SK-N-MC (cell line): ENCODE measurements around the gene OPCML.

Source experiments
- DNase-seq: peaks from one replicate; pipeline ENCODE4 v3.0.0-alpha.2; 2011; ENCODE audit warnings: low read depth, low spot score
- H3K27ac ChIP-seq: fragments of 200-600 bp; sonication (generic); 2 replicates; pipeline ENCODE4 v1.5.1; 2016; ENCODE audit warnings: mixed run types
- H3K36me3 ChIP-seq: fragments of 200-600 bp; sonication (generic); 2 replicates; pipeline ENCODE4 v1.6.1; 2017; ENCODE audit warnings: antibody characterized with exemption, low read length, mixed read lengths; ENCODE audit not compliant: insufficient read depth
- H3K4me3 ChIP-seq: fragments of 200-600 bp; sonication (generic); 2 replicates; pipeline ENCODE4 v1.5.1; 2016
- H3K9ac ChIP-seq: fragments of 200-600 bp; sonication (generic); 2 replicates; pipeline ENCODE4 v1.8.0; 2017; ENCODE audit warnings: mixed run types, mixed read lengths; ENCODE audit not compliant: insufficient read length
- H3K9me3 ChIP-seq: fragments of 200-600 bp; sonication (generic); 2 replicates; pipeline ENCODE4 v1.6.1; 2017; ENCODE audit warnings: low read depth, mild to moderate bottlenecking, antibody characterized with exemption, low read length, moderate library complexity, mixed read lengths
- EZH2 ChIP-seq: fragments of 200-600 bp; sonication (generic); IDR thresholded peaks from one replicate; pipeline ENCODE4 v1.6.1; 2017; ENCODE audit warnings: antibody characterized with exemption
- FOXP2 ChIP-seq: optimal IDR thresholded peaks from 2 replicates; pipeline ENCODE3; 2011; ENCODE audit warnings: mild to moderate bottlenecking, moderate library complexity; ENCODE audit not compliant: insufficient read depth; ENCODE audit errors: extremely low read length, control extremely low read depth
- POLR2AphosphoS5 ChIP-seq: IDR thresholded peaks from 2 replicates; pipeline ENCODE4 v1.6.1; 2012; ENCODE audit warnings: mild to moderate bottlenecking, low read depth, low read length, borderline replicate concordance

The OPCML gene

GRCh38 chr11:133271871-133272776 is 260.2 kb downstream of the OPCML start:
- Histone ChIP-seq H3K9me3 (no peaks in the 10 kb centered on the region), H3K9ac (no peak overlapping the region), H3K27ac (no peak overlapping the region), H3K36me3 (no peaks in the 10 kb centered on the region), H3K4me3 (no peak overlapping the region)
- TF ChIP-seq FOXP2 (no peak), POLR2AphosphoS5 (no peak), EZH2 (no peak)
- DNase-seq, result no peak

- no peaks in the 10 kb centered on the region for H3K36me3 ChIP-seq
- H3K9ac ChIP-seq, result no peak overlapping the region
- no peaks in the 10 kb centered on the region for H3K9me3 ChIP-seq
- no peak overlapping the region for H3K4me3 ChIP-seq
- TF ChIP-seq FOXP2, result no peak
- TF ChIP-seq POLR2AphosphoS5, result no peak
- TF ChIP-seq EZH2, result no peak
- DNase-seq, result no peak
- H3K27ac ChIP-seq, result no peak overlapping the region
These were observed 261.1 kb downstream of the OPCML start for GRCh38 chr11:133271206-133271605.

DNA sequence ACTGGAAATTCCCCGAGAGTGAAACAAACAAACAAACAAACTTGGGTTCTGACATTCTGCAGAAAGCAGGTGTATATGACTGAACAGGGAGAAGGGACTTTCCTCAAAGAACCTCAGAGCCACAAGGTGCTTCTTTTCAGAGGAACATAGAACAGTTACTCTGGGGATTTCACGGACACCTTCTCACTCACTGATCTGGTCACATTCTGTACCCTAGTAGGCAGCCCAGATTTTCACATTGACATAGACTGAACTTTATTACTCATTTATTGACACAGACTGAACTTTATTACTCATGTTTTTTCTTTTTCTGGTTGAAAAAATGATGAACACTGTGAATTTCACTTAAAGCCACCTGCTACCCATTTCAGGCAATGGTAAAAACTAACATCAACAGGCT is 263.0 kb downstream of the OPCML start:
- Histone ChIP-seq H3K27ac (no peak overlapping the region), H3K36me3 (no peaks in the 10 kb centered on the region), H3K9ac (no peak overlapping the region), H3K4me3 (no peak overlapping the region), H3K9me3 (no peaks in the 10 kb centered on the region)
- DNase-seq, result no peak
- TF ChIP-seq POLR2AphosphoS5 (no peak), EZH2 (no peak), FOXP2 (no peak)

DNA sequence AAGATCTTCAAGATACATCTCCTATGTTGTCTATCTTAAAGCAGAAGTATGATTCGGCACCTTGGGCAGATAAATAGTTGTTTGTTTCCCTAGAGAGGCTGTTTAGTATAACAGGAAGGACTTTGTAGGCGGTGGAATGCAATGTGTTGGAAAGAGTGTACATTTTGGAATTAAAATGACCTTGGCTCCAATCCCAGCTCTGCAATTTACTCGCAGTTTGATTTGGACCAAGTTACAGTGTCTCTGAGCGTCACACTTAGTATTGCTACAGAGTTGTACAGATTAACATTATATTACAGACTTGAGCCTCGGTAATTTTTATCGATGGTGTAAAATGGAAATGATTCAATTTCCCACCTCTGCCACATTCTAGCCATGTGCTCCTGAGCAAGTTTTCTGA is 265.3 kb downstream of the OPCML start:
- DNase-seq, result no peak

DNA sequence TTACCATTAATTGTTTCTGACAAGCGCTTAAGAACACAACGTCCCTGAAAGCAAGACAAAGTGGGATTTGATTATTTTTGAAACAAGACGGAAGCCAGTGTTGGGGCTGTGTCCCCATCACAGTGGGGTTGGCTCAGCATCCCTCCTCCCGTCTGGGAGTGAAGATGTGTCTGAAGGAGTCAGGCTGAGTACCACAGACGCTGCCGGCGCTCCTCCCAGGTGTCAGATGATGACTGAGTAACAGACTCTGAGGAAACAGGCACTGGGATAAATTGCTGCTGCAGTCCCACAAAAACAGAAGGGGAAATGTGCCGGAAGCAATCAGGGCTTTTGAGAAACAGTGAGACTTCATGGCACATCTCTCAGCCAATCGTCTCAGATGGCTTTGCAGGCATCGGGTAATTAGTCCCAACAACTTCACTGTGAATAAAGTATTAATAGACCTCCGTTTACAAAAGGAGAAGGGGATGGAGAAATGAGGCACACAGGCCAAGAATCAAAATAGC is 266.7 kb downstream of the OPCML start:
- DNase-seq, result no peak
- Histone ChIP-seq H3K36me3 (no peaks in the 10 kb centered on the region), H3K27ac (no peak overlapping the region), H3K9ac (no peak overlapping the region), H3K4me3 (no peak overlapping the region), H3K9me3 (no peaks in the 10 kb centered on the region)
- no peak for TF ChIP-seq FOXP2
- no peak for TF ChIP-seq POLR2AphosphoS5
- no peak for TF ChIP-seq EZH2

More for the DNA sequence above, 265.3 kb downstream of the OPCML start:
- H3K4me3 ChIP-seq, result no peak overlapping the region
- no peaks in the 10 kb centered on the region for H3K9me3 ChIP-seq
- TF ChIP-seq POLR2AphosphoS5 (no peak), EZH2 (no peak), FOXP2 (no peak)
- H3K27ac ChIP-seq, result no peak overlapping the region
- no peak overlapping the region for H3K9ac ChIP-seq
- H3K36me3 ChIP-seq, result no peaks in the 10 kb centered on the region

DNA sequence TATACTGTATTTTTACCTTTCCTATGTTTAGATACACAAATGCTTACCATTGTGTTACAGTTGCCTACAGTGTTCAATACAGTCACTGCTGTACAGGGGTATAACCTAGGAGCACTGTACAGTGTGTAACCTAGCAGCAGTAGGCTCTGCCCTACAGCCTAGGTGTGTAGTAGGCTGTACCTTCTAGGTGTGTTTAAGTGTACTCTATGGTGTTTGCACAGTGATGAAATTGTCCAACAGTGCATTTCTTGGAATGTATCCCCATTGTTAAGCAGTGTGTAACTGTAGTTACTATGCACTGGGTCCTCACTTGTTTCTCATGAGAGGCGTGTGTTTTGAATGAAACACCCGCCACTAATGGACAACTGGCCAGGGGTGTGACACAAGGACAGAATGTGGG is 269.0 kb downstream of the OPCML start:
- Histone ChIP-seq H3K27ac (no peak overlapping the region), H3K4me3 (no peak overlapping the region), H3K36me3 (no peaks in the 10 kb centered on the region), H3K9ac (no peak overlapping the region), H3K9me3 (no peaks in the 10 kb centered on the region)
- no peak for TF ChIP-seq EZH2
- TF ChIP-seq FOXP2, result no peak
- TF ChIP-seq POLR2AphosphoS5, result no peak
- DNase-seq, result no peak

- TF ChIP-seq EZH2 (no peak), FOXP2 (no peak), POLR2AphosphoS5 (no peak)
- no peak overlapping the region for H3K4me3 ChIP-seq
- H3K9me3 ChIP-seq, result no peaks in the 10 kb centered on the region
- no peak for DNase-seq
- no peak overlapping the region for H3K27ac ChIP-seq
- no peak overlapping the region for H3K9ac ChIP-seq
- H3K36me3 ChIP-seq, result no peaks in the 10 kb centered on the region
These were observed 273.6 kb downstream of the OPCML start for GRCh38 chr11:133258751-133259150.

- no peaks in the 10 kb centered on the region for H3K36me3 ChIP-seq
- no peak for DNase-seq
- H3K4me3 ChIP-seq, result no peak overlapping the region
- H3K9ac ChIP-seq, result no peak overlapping the region
- TF ChIP-seq POLR2AphosphoS5, result no peak
- TF ChIP-seq EZH2, result no peak
- no peak for TF ChIP-seq FOXP2
- no peak overlapping the region for H3K27ac ChIP-seq
- no peaks in the 10 kb centered on the region for H3K9me3 ChIP-seq
These were observed 277.7 kb downstream of the OPCML start for GRCh38 chr11:133254601-133255000.
